SH-SY5Y (cell line): ENCODE measurements around the gene TMEM37.

Source experiments
- GATA2 ChIP-seq: IDR thresholded peaks from 2 replicates; pipeline ENCODE4 v1.6.1; 2011; ENCODE audit warnings: mild to moderate bottlenecking, low read depth, low read length
- GATA3 ChIP-seq: IDR thresholded peaks from 2 replicates; pipeline ENCODE4 v1.6.1; 2011; ENCODE audit warnings: low read depth, mild to moderate bottlenecking, low read length, moderate library complexity

- TF ChIP-seq GATA2 (no peak), GATA3 (no peak)
These were observed 6.5 kb downstream of the TMEM37 start for GRCh38 chr2:119438128-119438656.
